Raji (cell line): Measurements from ENCODE around the gene SMC1B.

ENCODE experiments used
- POLR2A ChIP-seq: IDR thresholded peaks from 2 replicates; pipeline ENCODE4 v1.6.1; 2011; ENCODE audit warnings: low read depth, low read length, control low read depth; ENCODE audit not compliant: insufficient read depth

The SMC1B gene

DNA sequence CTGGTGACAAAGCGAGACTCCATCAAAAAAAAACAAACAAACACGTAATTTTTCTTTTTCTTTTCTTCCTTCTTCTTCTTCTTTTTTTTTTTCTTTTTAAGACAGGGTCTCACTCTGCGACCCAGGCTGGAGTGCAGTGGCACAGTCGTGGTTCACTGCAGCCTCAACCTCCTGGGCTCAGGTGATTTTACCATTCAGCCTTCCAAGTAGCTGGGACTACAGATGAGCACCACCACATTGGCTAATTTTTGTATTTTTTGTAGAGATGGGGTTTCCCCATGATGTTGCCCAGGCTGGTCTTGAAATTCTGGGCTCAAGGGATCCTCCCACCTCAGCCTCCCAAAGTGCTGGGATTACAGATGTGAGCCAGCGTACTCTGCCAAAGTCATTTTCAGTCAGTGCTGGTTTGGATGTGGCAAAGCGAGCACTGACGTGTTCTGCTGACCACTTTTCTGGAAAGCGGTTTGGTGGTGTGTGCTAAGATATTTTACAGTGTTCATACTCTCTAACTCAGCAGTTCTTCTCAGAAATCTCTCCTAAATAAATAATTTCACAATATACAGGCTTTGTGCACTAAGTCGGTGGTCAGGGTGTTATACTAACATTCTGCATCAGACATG, 92.9 kb downstream of the SMC1B start:
- no peak for TF ChIP-seq POLR2A

DNA sequence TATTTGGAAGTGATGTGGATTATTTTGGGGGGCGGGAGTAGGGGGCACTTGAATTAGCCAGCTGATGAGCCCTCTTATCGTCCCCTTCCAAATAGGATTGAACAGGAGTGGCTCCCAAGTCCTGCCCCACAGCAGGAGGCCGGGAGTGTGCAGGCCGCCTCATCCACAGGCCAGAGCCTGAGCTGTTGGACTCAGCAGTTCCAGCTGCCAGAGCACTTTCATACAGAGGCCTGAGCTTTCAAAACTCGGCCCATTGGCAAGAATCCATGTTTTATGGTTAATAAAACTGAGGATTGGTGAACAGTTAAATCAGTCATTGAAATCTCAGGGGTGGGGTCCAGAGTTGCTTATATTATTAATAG, 94.1 kb downstream of the SMC1B start:
- no peak for TF ChIP-seq POLR2A

- no peak for TF ChIP-seq POLR2A
Measured at GRCh38 chr22:45318558-45319323, 94.7 kb downstream of the SMC1B start.

- no peak for TF ChIP-seq POLR2A
Measured at GRCh38 chr22:45318168-45318557, 95.2 kb downstream of the SMC1B start.

- TF ChIP-seq POLR2A: no peak
Measured at GRCh38 chr22:45317551-45318167, 95.7 kb downstream of the SMC1B start.

- TF ChIP-seq POLR2A: no peak
Measured at GRCh38 chr22:45316796-45317526, 96.4 kb downstream of the SMC1B start.

DNA sequence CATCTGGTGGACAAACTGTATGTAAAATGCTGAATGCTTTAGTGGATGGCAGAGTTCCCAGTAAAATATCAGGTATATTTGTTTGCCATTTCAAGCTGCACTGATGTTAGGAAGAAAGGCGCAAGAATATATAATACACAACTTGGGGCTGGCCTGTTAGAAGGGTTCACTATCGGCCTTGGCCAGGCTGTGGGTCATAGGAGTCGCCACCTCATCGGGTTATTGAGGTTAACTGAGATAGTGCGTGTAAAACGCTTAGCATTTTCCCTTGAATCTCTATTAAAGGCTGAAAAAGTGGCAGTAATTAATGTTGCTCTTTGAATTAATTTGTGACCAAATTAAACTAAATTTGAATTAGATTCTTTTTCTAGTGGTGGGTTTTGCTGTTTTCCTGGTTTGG, 98.6 kb downstream of the SMC1B start:
- TF ChIP-seq POLR2A: no peak

GRCh38 chr22:45314054-45314721, 99.2 kb downstream of the SMC1B start:
- no peak for TF ChIP-seq POLR2A

- TF ChIP-seq POLR2A: no peak
Measured at GRCh38 chr22:45312856-45313255, 100.5 kb downstream of the SMC1B start.

GRCh38 chr22:45312415-45312814, 101.0 kb downstream of the SMC1B start:
- no peak for TF ChIP-seq POLR2A

- no peak for TF ChIP-seq POLR2A
Measured at GRCh38 chr22:45310977-45311531, 102.3 kb downstream of the SMC1B start.

GRCh38 chr22:45310331-45310976, 102.9 kb downstream of the SMC1B start:
- no peak for TF ChIP-seq POLR2A

- TF ChIP-seq POLR2A: peak; percentile 80
Measured at GRCh38 chr22:45309422-45310227, 103.8 kb downstream of the SMC1B start, which contains the start of gene FAM118A. Gene FAM118A, plus strand, starts transcription at chr22:45309934. Its CDS starts 12,446 bp downstream, at chr22:45322380.

GRCh38 chr22:45308957-45309421, 104.4 kb downstream of the SMC1B start:
- no peak for TF ChIP-seq POLR2A
